Type B pancreatic cell (in vitro differentiated cells): ENCODE measurements around the gene PCGF1. TPM values are rescaled to one million over a fixed set of nuclear protein-coding genes. Genes with fewer than 3 reads are reported as not detected.

Experiments used
- DNase-seq: peaks from one replicate; pipeline ENCODE4 v3.0.0; 2021; ENCODE audit warnings: mixed read lengths; ENCODE audit not compliant: unreplicated experiment; ENCODE audit errors: extremely low spot score
- H3K27ac Mint-ChIP-seq: 2 replicates; pipeline ENCODE4 v1.8.0; 2021; ENCODE audit warnings: mild to moderate bottlenecking, mixed read lengths
- H3K27me3 Mint-ChIP-seq: 2 replicates; pipeline ENCODE4 v1.8.0; 2021; ENCODE audit warnings: mixed read lengths
- H3K36me3 Mint-ChIP-seq: 2 replicates; pipeline ENCODE4 v1.8.0; 2021; ENCODE audit warnings: mixed read lengths
- H3K4me1 Mint-ChIP-seq: one replicate; pipeline ENCODE4 v1.8.0; 2021; ENCODE audit warnings: mixed read lengths; ENCODE audit not compliant: unreplicated experiment
- H3K4me3 Mint-ChIP-seq: 2 replicates; pipeline ENCODE4 v1.8.0; 2021; ENCODE audit warnings: mild to moderate bottlenecking, mixed read lengths
- H3K9me3 Mint-ChIP-seq: 2 replicates; pipeline ENCODE4 v1.8.0; 2021; ENCODE audit warnings: mixed read lengths
- CTCF ChIP-seq: fragments of 200-600 bp; sonication (generic); conservative IDR thresholded peaks from 2 replicates; pipeline ENCODE4 v1.5.0; 2021; ENCODE audit warnings: antibody characterized with exemption, mild to moderate bottlenecking
- total RNA-seq: library from RNA; stranded (reverse); gene quantifications from 2 replicates; pipeline ENCODE4 v1.2.1, GENCODE V29; 2021; ENCODE audit warnings: low replicate concordance

The PCGF1 gene
- total RNA-seq, 1 donor from 2014 or later = 30.1 TPM

GRCh38 chr2:74530239-74531187, 23.0 kb upstream of the PCGF1 start:
- Mint-ChIP-seq H3K4me1 (peaks cover 29% of the 10 kb centered on the region), H3K4me3 (peak overlapping the region; percentile 98), H3K9me3 (no peaks in the 10 kb centered on the region), H3K27me3 (no peaks in the 10 kb centered on the region), H3K36me3 (peaks cover 17% of the 10 kb centered on the region), H3K27ac (peak overlapping the region; percentile 70)
- DNase-seq = no peak
- TF ChIP-seq CTCF = no peak

- Mint-ChIP-seq H3K27ac (peak within 1 kb of the TSS; percentile 89), H3K27me3 (no peaks in the 10 kb centered on the region), H3K9me3 (no peaks in the 10 kb centered on the region), H3K4me1 (peaks cover 29% of the 10 kb centered on the region), H3K36me3 (peaks cover 17% of the 10 kb centered on the region), H3K4me3 (peak within 1 kb of the TSS; percentile 98)
- no peak for TF ChIP-seq CTCF
- peak; percentile 98 for DNase-seq
These were observed 22.1 kb upstream of the PCGF1 start, which contains the start of the genes AUP1 and HTRA2 for GRCh38 chr2:74529357-74530238. TSS of gene AUP1 (minus strand) at chr2:74529706. CDS start at chr2:74529629, 77 bp downstream. TSS of gene HTRA2 (plus strand) at chr2:74529933. CDS start at chr2:74530007, 74 bp downstream.

- Mint-ChIP-seq H3K36me3 (peaks cover 17% of the 10 kb centered on the region), H3K4me3 (peak overlapping the region; percentile 98), H3K27ac (peak overlapping the region; percentile 89), H3K27me3 (peaks cover 2% of the 10 kb centered on the region), H3K4me1 (peaks cover 29% of the 10 kb centered on the region), H3K9me3 (no peaks in the 10 kb centered on the region)
- DNase-seq = no peak
- no peak for TF ChIP-seq CTCF
These were observed 21.3 kb upstream of the PCGF1 start for GRCh38 chr2:74528600-74529356.

GRCh38 chr2:74527741-74528140, 20.2 kb upstream of the PCGF1 start:
- peaks cover 29% of the 10 kb centered on the region for H3K4me1 Mint-ChIP-seq
- peak overlapping the region; percentile 98 for H3K4me3 Mint-ChIP-seq
- peak overlapping the region; percentile 55 for H3K27ac Mint-ChIP-seq
- TF ChIP-seq CTCF = no peak
- H3K9me3 Mint-ChIP-seq = no peaks in the 10 kb centered on the region
- H3K27me3 Mint-ChIP-seq = peaks cover 10% of the 10 kb centered on the region
- no peak for DNase-seq
- peaks cover 17% of the 10 kb centered on the region for H3K36me3 Mint-ChIP-seq

DNA sequence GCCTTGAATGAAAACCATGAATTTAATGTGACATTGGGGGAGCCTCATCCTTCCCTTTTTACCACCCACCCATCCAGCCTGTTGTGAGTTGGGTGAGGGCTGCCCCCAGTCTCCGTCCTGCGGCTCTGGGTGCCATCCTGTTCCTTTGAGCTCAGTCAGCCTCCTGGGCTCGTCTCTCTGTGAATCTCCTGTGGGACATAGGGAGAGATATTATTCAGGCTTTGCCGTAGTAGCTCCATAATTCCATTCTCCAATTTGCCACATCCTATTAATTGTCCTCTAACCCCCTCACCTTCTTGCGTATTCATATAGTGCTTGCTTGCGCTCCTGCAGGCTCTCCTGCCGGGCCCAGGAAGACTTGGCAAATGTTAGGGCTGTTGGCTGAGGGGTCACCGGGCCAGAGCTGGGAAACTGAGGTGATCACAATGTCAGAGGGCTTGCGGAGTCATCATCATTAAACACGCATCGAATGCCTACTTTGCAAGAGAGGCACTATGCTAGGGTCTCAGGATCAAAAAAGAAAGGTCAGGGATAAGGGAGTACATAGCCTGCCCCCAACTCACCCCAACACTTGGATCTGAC, 19.2 kb upstream of the PCGF1 start:
- no peaks in the 10 kb centered on the region for H3K9me3 Mint-ChIP-seq
- peak overlapping the region; percentile 83 for H3K4me3 Mint-ChIP-seq
- H3K27me3 Mint-ChIP-seq = peaks cover 20% of the 10 kb centered on the region
- TF ChIP-seq CTCF = no peak
- H3K4me1 Mint-ChIP-seq = peaks cover 25% of the 10 kb centered on the region
- peaks cover 13% of the 10 kb centered on the region for H3K36me3 Mint-ChIP-seq
- H3K27ac Mint-ChIP-seq = peak overlapping the region; percentile 75
- DNase-seq = no peak
